Measurements from ENCODE around the gene TLNRD1.
"Not testable (repeated sequence)": the region's sequence is repeated elsewhere in the genome, so short reads cannot be mapped to it uniquely, and the experiment has no call there.

TLNRD1 gene

GRCh38 chr15:81000624-81001151 is at the start of gene TLNRD1:
Gene TLNRD1 (plus strand): TSS chr15:81000923. CDS start chr15:81002272, 1,349 bp downstream.
- in situ Hi-C loops (cut with MboI; ENCODE audit: low sequenced_read_pairs), result no loop called here

DNA sequence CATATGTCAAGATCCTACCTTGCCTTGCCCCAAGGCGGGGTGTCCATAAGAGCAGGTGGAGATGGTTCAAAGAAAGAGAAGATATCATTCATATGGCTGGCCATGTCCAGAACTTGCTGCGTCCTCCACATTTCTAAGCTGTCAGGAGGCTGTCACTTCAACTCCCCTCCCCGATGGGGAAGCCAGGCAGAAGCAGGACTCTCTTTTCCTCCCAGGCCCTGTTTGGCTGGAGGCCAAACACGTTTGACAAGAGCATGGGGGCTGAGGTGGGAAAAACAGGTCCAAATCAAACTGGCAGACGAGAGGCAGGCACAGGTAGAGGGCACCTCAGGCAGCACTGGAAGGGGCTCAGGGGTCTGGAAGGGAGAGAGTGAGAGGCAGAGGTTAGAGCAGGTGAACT is 48.8 kb upstream of the TLNRD1 start:
- in situ Hi-C loops (cut with MboI; ENCODE audit: low sequenced_read_pairs), result no loop called here

- in situ Hi-C loops (cut with MboI; ENCODE audit: low sequenced_read_pairs), result no loop called here
Observed at GRCh38 chr15:80953001-80953952, 47.4 kb upstream of the TLNRD1 start.

DNA sequence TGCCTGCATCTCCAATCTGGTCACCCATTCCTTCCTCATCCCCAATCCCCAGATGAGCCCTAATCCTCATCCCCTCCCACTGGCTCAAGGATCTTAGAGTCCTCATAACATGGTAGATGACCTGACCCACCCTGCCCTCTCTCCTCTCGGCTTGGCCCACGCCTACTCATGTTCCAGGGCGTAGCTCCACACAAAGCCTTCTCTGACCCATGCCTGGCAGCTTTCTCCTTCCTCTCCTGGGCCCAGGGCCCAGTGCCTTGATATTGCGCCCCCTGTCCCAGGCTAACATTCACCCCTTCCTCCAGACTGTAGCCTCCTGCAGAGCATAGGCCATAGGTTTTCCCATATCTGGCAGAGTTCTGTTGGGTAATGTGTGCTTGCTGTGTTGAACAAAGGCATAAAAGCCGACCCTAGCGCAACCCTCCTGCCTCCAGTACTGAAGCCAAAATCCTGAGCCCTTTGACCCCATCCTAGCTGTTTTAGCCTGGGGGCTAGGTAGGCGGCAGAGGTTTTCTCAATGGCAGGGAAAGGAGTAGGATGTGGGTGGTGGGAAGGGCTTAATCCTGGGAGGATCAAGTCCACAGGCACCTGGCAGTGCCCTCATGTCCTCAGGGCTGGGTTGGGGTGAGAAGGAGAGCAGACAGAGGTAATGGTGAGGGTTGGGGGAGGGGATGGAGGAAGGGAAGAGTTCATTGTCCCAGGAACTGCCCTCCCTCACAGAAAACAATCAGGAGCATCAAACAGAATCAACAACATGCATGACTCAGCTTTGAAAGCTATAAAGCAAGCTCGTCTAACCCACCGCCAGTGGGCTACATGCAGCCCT is 46.6 kb upstream of the TLNRD1 start:
- in situ Hi-C loops (cut with MboI; ENCODE audit: low sequenced_read_pairs), result no loop called here

DNA sequence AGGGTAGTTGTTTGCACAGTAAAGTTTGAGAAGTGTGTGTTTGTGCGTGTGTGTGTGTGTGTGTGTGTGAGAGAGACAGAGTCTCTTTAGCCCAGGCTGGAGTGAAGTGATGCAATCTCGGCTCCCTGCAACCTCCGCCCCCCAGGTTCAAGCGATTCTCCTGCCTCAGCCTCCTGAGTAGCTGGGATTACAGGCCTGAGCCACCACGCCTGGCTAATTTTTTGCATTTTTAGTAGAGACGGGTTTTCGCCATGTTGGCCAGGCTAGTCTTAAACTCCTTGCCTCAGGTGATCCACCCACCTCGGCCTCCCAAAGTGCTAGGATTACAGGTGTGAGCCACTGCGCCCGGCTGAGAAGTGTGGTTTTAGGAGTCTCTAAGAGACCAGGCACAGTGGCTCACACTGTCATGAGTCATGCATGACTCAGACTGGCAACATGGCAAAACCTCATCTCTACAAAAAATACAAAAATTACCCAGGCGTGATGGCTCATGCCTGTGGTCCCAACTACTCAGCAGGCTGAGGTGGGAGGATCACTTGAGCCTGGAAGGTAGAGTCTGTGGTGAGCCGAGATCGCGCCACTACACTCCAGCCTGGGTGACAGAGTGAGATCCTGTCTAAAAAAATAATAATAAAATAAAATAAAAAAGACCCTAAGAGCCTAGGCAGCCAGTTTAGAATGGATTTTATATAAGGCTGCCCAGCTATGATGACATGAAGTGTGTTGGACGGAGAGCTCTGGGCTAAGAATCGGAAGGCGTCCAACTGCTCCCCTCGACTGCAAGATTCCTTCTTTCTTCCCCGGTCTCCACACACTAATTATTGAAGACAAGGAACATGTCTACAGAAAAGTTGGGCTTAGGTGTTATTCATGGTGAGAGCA is 44.9 kb upstream of the TLNRD1 start:
- in situ Hi-C loops (cut with MboI; ENCODE audit: low sequenced_read_pairs), result not testable (repeated sequence)

DNA sequence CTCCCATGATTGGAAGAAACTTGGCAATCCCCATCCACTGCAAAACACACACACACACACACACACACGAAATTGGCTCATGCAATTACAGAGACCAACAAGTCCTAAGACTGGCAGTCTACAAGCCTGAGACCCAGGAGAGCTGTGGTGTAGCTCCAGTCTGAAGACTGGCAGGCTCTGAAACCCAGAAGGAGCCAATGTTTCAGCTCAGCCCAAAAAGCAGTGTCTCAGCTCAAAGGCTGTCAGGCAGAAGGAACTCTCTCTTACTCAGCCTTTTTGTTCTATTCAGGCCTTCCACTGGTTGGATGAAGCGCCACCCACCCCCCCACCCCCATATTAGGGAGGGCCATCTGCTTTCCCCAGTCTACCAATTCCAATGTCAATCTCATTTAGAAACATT is 43.2 kb upstream of the TLNRD1 start:
- in situ Hi-C loops (cut with MboI; ENCODE audit: low sequenced_read_pairs), result no loop called here

GRCh38 chr15:80957976-80958375 is 42.7 kb upstream of the TLNRD1 start:
- in situ Hi-C loops (cut with MboI; ENCODE audit: low sequenced_read_pairs), result no loop called here

DNA sequence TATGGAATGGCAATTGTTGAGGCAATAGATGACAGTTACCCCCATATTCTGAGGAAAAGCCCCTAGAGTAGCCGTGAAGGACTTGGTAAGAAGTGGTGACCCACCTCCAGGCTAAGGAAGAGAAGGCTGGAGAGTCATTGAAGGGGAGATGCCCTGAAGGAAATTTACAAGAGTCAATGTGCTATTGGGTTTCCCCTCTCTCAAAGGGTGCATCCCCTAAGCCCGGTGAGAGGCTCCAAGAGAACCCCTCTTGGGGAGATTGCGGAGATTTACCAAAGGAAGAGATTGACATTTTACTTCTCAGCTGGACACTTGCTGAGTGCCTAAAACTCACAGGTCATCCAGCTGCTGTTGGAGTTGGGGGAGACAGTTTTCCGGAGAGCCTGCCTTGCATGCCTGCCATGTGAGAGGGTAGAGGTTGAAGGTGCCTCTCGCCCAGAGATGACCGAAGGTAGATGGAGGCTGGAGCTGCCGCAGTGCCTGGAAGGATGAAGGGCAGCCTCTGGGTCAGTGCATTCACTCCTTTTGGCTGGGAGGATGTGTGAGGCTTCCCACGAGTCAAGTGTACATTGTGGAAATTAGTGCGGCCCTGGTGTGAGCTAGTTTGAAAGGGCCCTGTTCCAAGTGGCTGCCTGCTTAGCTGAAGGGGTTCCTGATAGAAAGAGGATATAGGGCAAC is 41.8 kb upstream of the TLNRD1 start:
- in situ Hi-C loops (cut with MboI; ENCODE audit: low sequenced_read_pairs), result no loop called here

DNA sequence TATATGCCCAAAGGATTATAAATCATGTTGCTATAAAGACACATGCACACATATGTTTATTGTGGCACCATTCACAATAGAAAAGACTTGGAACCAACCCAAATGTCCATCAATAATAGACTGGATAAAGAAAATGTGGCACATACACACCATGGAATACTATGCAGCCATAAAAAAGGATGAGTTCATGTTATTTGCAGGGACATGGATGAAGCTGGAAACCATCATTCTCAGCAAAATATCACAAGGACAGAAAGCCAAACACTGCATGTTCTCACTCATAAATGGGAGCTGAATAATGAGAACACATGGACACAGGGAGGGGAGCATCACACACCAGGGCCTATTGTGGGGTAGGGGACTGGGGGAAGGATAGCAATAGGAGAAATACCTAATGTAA is 35.3 kb upstream of the TLNRD1 start:
- in situ Hi-C loops (cut with MboI; ENCODE audit: low sequenced_read_pairs), result not testable (repeated sequence)

DNA sequence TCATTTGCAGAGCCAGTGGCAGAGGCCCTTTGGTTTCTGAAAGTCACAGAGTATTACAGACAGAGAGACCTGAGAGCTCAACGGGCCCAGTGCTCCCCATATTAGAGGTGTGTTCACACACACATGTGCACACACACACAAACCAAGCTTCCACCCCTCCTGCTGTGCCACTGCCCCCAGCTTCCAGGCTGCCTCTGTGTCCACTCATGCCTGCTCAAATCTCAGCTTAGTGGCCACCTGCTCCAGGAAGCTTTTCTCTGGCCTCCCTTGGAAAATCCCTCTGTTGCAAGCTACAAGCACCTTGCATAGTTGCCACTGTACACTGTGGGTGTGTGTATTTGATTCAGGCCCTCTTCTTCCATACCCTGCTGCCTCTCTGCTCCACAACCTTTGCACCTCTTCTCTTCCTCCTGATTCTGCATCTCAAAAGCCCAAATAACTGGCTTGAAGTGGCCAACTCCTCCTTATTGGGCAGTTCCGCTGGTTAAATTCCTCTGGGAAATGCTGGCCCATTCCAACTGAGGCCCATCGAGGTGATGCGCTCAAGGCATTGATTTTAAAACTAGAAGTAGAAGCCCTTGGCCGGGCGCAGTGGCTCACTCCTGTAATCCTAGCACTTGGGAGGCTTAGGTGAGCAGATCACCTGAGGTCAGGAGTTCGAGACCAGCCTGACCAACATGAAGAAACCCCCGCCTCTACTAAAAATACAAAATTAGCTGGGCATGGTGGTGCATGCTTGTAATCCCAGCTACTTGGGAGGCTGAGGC is 34.1 kb upstream of the TLNRD1 start:
- in situ Hi-C loops (cut with MboI; ENCODE audit: low sequenced_read_pairs), result no loop called here

- in situ Hi-C loops (cut with MboI; ENCODE audit: low sequenced_read_pairs), result no loop called here
Observed at GRCh38 chr15:80967451-80967850, 33.3 kb upstream of the TLNRD1 start.

DNA sequence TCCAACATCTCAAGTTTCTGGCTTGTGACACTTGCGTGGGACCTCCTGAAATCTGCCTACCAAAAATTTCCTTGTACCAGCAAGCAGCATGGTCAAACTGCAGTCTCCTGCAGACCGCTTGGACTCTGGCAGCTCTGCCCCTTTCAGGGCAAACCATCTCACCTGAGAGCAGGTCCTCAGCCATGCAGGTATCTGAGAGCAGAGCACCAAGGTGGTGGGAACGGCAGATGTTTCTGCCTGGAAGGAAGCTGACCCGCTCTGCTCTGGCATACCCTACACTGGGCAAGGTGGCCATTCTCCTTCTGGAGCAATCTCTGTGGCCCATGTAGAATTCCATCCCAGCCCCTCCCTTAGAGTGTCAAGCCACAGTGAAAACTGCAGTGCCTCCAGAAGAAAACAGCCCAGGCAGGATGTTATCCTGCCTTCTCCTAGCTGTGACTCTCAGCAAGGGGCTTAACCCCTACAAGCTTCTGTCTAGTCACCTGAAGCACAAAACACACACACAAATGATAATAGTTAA is 32.7 kb upstream of the TLNRD1 start:
- in situ Hi-C loops (cut with MboI; ENCODE audit: low sequenced_read_pairs), result no loop called here

DNA sequence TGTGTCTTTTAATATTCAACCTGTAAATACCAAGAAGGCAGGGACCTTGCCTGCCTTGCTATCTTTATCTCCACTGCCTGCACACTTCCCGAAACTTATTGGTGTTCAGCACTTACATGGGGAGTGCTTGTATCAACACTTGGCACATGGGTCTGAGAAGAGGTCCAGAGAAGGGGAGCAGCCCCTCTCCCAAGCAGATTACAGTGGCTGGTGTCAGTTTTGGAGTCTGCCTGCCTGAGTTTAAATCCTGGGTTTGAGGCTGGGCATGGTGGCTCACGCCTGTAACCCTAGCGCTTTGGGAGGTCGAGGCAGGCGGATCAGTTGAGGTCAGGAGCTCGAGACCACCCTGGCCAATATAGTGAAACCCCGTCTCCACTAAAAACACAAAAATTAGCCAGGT is 31.4 kb upstream of the TLNRD1 start:
- in situ Hi-C loops (cut with MboI; ENCODE audit: low sequenced_read_pairs), result no loop called here

DNA sequence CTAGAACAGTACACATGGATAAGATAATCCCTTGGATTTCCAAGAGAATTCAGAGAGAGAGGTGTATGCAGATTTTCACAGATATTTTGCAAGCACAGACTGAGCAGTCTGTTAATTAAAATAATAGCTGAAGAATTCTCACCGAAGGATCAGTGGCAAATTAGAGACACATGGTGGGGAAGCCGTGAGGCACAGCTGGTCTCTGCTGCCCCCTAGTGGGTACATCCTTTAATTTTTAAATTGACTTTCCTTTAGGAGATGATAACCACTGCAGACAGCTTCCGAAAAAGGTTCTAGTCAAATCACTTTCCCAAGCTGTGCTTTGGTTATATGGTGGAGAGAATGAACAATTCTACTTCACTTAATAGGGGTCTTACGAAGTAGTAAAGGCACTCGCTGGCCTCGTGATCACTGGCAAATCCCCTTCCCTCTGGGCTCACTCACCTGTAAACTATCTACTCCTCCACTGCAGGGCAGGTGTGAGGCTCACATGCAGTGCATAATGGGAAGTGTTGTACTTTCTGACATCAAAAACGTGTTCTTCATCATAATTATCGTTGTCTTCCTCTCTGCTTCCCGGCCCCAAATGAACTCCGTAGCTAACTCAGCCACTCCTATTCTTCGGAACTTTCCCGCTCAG is 30.6 kb upstream of the TLNRD1 start:
- in situ Hi-C loops (cut with MboI; ENCODE audit: low sequenced_read_pairs), result loop anchor here (10.0 kb wide), 2 partner anchors 295 to 515 kb away; no protein-coding TSS in a partner anchor

DNA sequence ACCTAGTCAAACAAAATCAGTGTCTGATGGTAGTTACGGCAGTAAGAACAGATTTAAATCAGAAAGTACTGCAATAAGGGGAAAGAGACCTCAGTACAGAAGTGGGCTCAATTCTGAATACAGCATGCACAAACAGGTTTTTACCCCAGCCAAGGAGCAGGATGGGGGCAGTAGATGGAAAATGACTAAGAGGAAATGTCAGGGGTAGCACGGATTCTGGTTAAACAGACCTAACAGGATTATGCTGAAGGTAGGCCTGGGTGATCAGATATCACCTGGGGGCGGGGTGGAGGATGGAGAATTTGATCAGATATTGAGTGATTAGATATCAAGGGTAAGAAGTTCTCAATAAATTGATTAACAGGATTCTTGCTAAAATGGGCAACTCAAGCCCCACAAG is 30.1 kb upstream of the TLNRD1 start:
- in situ Hi-C loops (cut with MboI; ENCODE audit: low sequenced_read_pairs), result loop anchor here (10.0 kb wide), 2 partner anchors 294 to 516 kb away; no protein-coding TSS in a partner anchor

DNA sequence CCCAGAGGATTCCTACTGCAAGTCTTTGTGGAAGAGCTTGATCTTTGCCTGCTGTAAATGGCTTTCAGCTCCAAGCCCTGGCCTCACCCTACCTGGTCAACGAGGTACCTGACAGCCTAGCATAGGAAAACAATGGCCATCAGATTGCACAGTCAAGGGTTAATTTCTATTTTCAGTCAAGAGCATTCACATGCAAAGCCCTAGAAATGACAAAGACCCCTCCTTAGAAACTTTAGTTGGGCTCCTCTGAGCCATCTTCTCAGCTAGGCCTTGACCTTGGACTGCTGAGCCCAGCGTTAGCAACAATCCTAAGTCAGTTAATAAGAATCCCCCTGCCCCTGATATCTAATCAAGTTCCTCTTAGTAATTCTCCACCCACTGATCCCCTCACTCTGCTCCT is 29.6 kb upstream of the TLNRD1 start:
- in situ Hi-C loops (cut with MboI; ENCODE audit: low sequenced_read_pairs), result loop anchor here (10.0 kb wide), 2 partner anchors 294 to 516 kb away; no protein-coding TSS in a partner anchor

- in situ Hi-C loops (cut with MboI; ENCODE audit: low sequenced_read_pairs), result loop anchor here (10.0 kb wide), 2 partner anchors 293 to 517 kb away; no protein-coding TSS in a partner anchor
Observed at GRCh38 chr15:80972276-80972675, 28.4 kb upstream of the TLNRD1 start.

DNA sequence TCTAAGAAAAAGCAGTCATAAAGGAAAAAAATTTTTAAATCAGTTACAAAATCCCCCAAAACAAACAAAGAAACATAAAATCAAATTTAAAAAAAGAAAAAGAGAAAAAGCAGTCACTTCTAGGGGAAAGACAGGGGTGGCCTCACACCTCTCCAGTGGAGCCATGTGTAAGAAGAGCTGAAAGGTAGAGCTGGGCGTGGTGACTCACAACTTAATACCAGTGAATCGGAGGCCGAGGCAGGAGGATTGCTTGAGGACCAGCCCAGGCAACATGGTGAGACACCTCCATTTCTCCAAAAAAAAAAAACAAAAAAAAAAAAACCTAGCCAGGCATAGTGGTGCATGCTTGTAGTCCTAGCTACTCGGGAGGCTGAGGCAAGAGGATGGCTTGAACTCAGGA is 25.8 kb upstream of the TLNRD1 start:
- in situ Hi-C loops (cut with MboI; ENCODE audit: low sequenced_read_pairs), result loop anchor here (10.0 kb wide), 2 partner anchors 290 to 520 kb away; no protein-coding TSS in a partner anchor

Measured in HL-60/S4 (cell line).